Globus pallidus (tissue), 1 donor: ENCODE data around the gene LDB1.

Experiments used
- DNase-seq: peaks from one replicate; pipeline ENCODE4 v3.0.0-alpha.2; 2015; ENCODE audit warnings: low spot score

Gene LDB1

GRCh38 chr10:102113261-102113955 lies 6.8 kb downstream of the LDB1 start:
- no peak for DNase-seq

DNA sequence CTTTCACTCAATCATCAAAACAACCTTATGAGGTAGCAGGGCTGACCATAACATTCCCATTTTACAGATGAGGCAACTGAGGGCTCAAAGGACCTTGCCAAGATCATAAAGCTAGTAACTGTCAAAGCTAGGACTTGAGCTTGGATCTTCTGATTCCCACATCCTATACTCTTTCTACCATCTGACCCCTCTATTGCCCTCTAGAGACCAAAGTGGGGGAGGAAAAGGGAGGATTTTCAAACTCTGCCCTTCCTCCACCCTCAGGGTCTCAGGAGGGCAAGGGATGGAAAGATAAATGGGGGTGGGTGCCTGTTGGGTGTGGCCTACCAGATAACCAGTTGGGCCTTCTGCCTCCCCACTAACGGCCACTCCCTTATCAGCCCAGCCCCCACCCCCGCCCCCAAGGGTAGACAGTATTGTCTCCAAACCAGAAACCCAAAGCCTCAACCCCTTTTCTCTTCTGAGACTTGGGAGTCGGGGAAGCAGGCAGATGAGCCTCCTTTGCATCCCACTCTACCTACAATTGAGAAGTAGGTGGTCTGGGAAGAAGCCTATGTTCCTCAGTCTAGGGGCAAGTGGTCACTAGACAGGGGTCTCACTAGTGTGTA lies 7.9 kb downstream of the LDB1 start:
- no peak for DNase-seq

- DNase-seq = no peak
Observed at GRCh38 chr10:102111276-102111675, 8.9 kb downstream of the LDB1 start.

DNA sequence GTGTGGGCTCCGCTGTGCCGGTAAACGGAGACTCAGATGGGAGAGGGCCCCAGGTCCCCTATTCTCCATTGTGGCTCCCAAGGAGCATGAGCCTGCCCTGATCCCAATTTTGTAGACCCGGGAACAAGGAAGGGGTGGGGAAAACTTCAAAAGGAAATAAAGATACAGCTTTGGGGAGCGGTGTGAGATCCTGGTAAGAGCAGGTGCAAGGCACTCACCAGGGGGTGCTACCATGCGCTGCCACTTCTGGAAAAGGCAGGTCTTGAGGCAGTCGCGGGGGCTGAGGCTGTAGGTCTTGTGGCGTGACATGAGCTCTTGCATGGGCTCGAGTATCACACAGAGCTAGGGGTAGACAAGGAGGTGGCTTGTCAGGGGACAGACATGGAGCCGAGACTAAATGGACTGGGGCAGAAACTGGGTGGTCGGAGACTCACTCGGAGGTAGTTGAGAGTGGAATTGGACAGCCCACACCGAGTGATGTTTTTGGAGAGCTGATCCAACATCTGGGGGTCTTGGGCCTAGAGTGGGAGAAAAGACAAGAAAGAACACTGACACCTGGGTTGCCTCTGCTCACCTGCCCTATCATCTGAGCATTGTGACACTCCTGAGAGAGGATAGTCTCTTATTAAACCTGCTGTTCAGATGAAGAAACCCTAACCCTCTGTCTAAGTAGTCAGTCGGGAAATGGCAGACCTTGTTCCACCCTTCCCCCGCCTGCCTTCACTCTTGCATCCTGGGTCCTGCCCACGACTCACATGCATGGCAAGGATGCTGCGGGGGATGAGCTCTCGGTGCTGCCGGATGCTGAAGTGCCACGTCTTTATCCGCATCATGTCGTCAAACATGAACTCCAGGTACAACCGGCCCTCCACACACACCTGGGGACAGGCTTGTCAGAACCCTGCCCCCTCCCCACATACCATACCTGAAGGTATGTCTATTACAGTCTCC lies 10.7 kb downstream of the LDB1 start:
- DNase-seq = no peak

- no peak for DNase-seq
Observed at GRCh38 chr10:102106998-102107397, 13.2 kb downstream of the LDB1 start.

GRCh38 chr10:102102421-102102820 lies 17.7 kb downstream of the LDB1 start:
- DNase-seq = no peak

- no peak for DNase-seq
Observed at GRCh38 chr10:102101152-102101551, 19.0 kb downstream of the LDB1 start.

GRCh38 chr10:102096449-102096848 lies 23.7 kb downstream of the LDB1 start:
- no peak for DNase-seq

GRCh38 chr10:102090772-102091171 lies 29.4 kb downstream of the LDB1 start:
- no peak for DNase-seq

- DNase-seq = no peak
Observed at GRCh38 chr10:102086196-102086595, 34.0 kb downstream of the LDB1 start.

DNA sequence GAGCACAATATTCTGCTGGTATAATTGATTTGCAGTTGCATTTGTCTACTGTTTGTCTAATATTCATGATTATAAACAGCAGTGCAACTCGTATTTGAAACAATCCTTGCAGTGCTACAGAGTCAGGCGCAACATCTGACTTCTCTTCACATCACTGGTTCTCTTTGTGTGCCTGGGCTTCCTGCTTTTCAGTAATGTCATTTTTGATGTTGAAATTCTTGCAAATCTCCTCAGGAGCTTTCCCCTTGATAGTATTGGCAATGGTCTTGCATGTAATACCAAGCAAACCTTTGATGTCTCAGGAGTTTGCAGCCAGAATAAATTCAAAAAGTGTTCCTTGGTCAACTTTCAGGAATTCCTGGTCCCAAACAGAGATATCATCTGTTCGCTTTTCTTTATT lies 34.8 kb downstream of the LDB1 start:
- DNase-seq = no peak

DNA sequence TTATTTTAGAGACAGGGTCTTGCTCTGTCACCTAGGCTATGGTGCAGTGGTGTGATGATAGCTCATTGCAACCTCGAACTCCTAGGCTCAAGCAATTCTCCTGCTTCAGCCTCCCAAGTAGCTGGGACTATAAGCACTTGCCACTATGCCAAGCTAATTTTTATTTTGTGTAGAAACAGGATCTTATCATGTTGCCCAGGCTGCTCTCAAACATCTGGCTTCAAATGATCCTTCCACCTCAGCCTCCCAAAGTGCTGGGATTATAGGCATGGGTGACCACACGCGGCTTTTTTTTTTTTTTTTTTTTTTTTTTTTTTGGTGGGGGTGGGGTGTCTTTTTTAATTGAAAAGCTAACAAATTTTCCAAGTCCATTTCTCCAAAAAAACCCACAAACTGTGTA lies 36.6 kb downstream of the LDB1 start:
- DNase-seq = no peak

- DNase-seq = peak; percentile 78
Observed at GRCh38 chr10:102072673-102073527, 47.3 kb downstream of the LDB1 start.

- no peak for DNase-seq
Observed at GRCh38 chr10:102069071-102069470, 51.1 kb downstream of the LDB1 start.

DNA sequence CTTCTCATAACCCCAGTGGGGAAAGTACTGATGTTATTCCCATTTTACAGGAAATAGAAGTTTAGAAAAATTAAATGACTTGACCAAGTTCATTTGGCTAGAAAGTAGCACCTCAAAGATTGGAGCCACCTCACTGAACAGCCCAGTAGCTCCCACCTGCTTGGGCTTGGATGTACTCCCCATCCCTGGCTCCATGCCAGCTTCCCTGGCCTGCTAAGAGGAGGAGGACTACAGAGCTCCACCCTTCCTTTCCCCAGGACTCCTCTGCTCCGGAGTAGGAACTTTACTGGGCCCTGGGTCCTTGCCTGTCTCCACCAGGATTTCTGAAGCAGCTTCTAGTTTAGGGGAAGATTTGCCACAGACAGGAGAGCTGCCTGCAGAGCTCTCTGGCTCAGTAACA lies 52.0 kb downstream of the LDB1 start:
- DNase-seq = no peak

DNA sequence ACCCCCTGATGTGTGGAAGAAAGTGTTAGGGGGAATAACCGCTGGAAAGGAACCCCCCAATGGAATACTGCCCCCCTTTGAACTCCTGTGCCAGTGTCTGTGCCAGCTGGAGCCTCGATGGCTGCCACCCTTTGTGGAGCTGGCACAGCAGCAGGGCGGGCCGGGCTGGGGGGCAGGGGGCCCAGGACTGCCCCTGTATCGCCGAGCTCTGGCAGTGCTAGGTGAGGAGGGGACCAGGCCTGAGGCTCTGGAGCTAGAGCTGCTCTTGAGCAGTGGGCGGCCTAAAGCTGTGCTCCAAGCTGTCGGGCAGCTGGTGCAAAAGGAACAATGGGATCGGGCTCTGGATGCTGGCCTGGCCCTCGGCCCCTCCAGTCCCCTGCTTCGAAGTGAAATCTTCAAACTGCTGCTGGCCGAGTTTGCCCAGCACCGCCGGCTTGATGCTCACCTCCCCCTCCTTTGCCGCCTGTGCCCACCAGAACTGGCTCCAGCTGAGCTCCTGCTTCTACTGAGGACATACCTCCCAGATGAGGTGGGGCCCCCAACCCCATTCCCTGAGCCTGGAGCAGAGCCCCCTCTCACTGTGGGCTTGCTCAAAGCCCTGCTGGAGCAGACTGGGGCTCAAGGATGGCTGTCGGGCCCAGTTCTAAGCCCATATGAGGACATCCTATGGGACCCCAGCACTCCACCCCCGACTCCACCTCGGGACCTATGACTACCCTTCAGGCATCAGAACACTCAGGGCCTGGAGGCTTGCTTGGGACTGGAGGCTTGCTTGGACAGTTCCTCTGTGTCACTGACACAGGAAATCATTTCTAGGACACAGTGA lies 52.9 kb downstream of the LDB1 start:
- DNase-seq = no peak

GRCh38 chr10:102066399-102067088 lies 53.6 kb downstream of the LDB1 start:
- no peak for DNase-seq

GRCh38 chr10:102065561-102066398 lies 54.4 kb downstream of the LDB1 start:
- peak; percentile 19 for DNase-seq

DNA sequence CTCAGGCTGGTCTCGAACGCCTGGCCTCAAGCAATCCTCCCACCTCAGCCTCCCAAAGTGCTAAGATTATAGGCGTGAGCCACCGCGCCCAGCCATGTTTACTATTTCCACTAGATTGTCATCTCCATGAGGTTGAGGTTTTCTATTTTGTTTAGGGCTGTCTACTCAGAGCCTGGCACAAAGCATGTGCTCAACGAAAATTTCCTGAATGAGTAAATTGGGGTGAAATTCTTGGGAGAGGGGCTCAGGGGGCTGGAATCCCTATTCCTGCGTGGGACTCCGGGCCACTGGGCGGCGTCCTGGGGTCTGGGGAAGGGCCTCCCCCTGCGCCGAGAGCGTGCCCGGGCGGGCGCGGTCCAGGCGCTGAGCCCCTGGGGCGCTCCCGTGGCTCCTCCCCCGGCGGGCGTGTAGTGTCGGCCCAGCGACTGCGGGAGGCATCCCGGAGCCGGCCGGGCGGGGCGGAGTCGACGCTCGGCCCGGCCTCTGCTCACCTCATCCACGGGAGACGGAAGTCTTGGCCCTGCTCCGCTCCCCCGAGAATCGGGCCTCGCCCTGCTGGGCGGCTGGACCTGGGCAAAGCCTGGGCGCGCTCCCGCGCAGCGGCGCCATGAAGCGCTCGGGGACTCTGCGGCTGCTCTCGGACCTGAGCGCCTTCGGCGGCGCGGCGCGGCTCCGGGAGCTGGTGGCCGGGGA lies 55.2 kb downstream of the LDB1 start, which contains the start of gene HPS6:
TSS of gene HPS6 (plus strand) at position 482 of the 693 bp plus-strand sequence. CDS start at position 608, 126 bp downstream.
- DNase-seq = peak; percentile 80
